B cell (primary cell): ENCODE results near the gene ANKRD23. TPM values are rescaled to one million over a fixed set of nuclear protein-coding genes. Genes with fewer than 3 reads are reported as not detected.

ENCODE experiments used
- ATAC-seq: fragments of 200-7000 bp; cut with Tn5 transposase; one replicate; pipeline ENCODE4 v1.10.0; 2021; ENCODE audit warnings: low read depth, mild to moderate bottlenecking, moderate number of reproducible peaks, moderate library complexity
- CTCF ChIA-PET: fragments of 350-600 bp; sonication (Branson Sonifier 250); formaldehyde crosslinking; loops from one replicate; lab custom pipeline; 2021; ENCODE audit warnings: antibody characterized with exemption, inconsistent platforms; lab: Charles Lee
- POLR2A ChIA-PET: fragments of 350-600 bp; sonication (Branson Sonifier 250); formaldehyde crosslinking; loops from one replicate; lab custom pipeline; 2021; ENCODE audit warnings: antibody characterized with exemption; lab: Charles Lee
- DNase-seq: peaks from one replicate; pipeline ENCODE4 v3.0.0; 2013
- H2AFZ ChIP-seq: 2 replicates; pipeline ENCODE4 v1.6.1; 2012; ENCODE audit warnings: mild to moderate bottlenecking, low read depth, low read length; ENCODE audit not compliant: insufficient read depth, poor library complexity, severe bottlenecking
- H3K27ac ChIP-seq, 2 donors: 1 replicate in 1 of 2; 2 replicates in 1 of 2; pipeline ENCODE4 v1.5.1; 2012 to 2013; ENCODE audit warnings: low read length in 2 of 2, mild to moderate bottlenecking in 2 of 2, moderate library complexity in 1 of 2
- H3K27me3 ChIP-seq, 4 experiments: fragments of 200-600 bp in 1 of 4; sonication (generic) in 1 of 4; replicated peaks in 1 of 4; 1 replicate in 2 of 4; 2 replicates in 2 of 4; pipeline versions ENCODE4 v1.6.1 to v1.7.0; 2013 to 2016; ENCODE audit warnings: low read length in 3 of 4, mild to moderate bottlenecking in 2 of 4, mixed read lengths in 1 of 4, moderate library complexity in 1 of 4; ENCODE audit not compliant: insufficient read depth in 4 of 4, control insufficient read depth in 3 of 4; ENCODE audit errors: control extremely low read depth in 1 of 4
- H3K36me3 ChIP-seq, 2 experiments: replicated peaks in 1 of 2; 1 replicate in 1 of 2; 2 replicates in 1 of 2; pipeline versions ENCODE4 v1.6.1 to v1.7.1; 2013; ENCODE audit warnings: low read length in 1 of 2; ENCODE audit not compliant: insufficient read depth in 2 of 2, control insufficient read depth in 1 of 2; ENCODE audit errors: control extremely low read depth in 1 of 2, extremely low read depth in 1 of 2
- H3K4me1 ChIP-seq, 2 donors: fragments of 200-600 bp in 1 of 2; sonication (generic) in 1 of 2; 1 replicate in 1 of 2; 2 replicates in 1 of 2; pipeline versions ENCODE4 v1.5.1 to v1.6.1; 2013 to 2017; ENCODE audit warnings: low read length in 2 of 2; ENCODE audit not compliant: control insufficient read depth in 2 of 2, insufficient read depth in 2 of 2
- H3K4me2 ChIP-seq: replicated peaks from 2 replicates; pipeline ENCODE3; 2012; ENCODE audit warnings: mild to moderate bottlenecking, low read depth, low read length; ENCODE audit not compliant: poor library complexity, severe bottlenecking
- H3K4me3 ChIP-seq, 5 experiments: fragments of 200-600 bp in 1 of 5; sonication (generic) in 1 of 5; 1 replicate in 3 of 5; 2 replicates in 2 of 5; pipeline versions ENCODE4 v1.5.1 to v1.7.0; 2011 to 2016; ENCODE audit warnings: low read length in 4 of 5, mild to moderate bottlenecking in 4 of 5, low read depth in 2 of 5, control low read depth in 1 of 5, moderate library complexity in 1 of 5; ENCODE audit not compliant: insufficient read depth in 1 of 5; ENCODE audit errors: control extremely low read depth in 1 of 5, extremely low read depth in 1 of 5
- H3K79me2 ChIP-seq: fragments of 200-600 bp; sonication (generic); one replicate; pipeline ENCODE4 v1.6.0; 2016; ENCODE audit warnings: low read length; ENCODE audit not compliant: control insufficient read depth, insufficient read depth
- H3K9ac ChIP-seq: fragments of 200-600 bp; sonication (generic); 2 replicates; pipeline ENCODE4 v1.6.1; 2017; ENCODE audit warnings: mild to moderate bottlenecking, low read length, moderate library complexity
- H3K9me3 ChIP-seq, 3 donors: one replicate each; pipeline versions ENCODE4 v1.6.1 to v1.7.1; 2013; ENCODE audit warnings: low read length in 2 of 3; ENCODE audit not compliant: control insufficient read depth in 2 of 3, insufficient read depth in 1 of 3; ENCODE audit errors: control extremely low read depth in 1 of 3
- H4K20me1 ChIP-seq: 2 replicates; pipeline ENCODE4 v1.6.0; 2012; ENCODE audit warnings: mild to moderate bottlenecking, low read length; ENCODE audit not compliant: insufficient read depth, control insufficient read depth, poor library complexity, severe bottlenecking
- H3K27ac Mint-ChIP-seq: one replicate; pipeline ENCODE4 v1.8.0; 2021; ENCODE audit warnings: mixed read lengths
- H3K27me3 Mint-ChIP-seq: one replicate; pipeline ENCODE4 v1.8.0; 2021; ENCODE audit warnings: mixed read lengths
- H3K4me1 Mint-ChIP-seq: one replicate; pipeline ENCODE4 v1.8.0; 2021; ENCODE audit warnings: mixed read lengths
- H3K4me3 Mint-ChIP-seq: one replicate; pipeline ENCODE4 v1.8.0; 2021; ENCODE audit warnings: mixed read lengths
- H3K9me3 Mint-ChIP-seq: one replicate; pipeline ENCODE4 v1.8.0; 2022; ENCODE audit warnings: mixed read lengths; ENCODE audit not compliant: insufficient read depth
- CTCF ChIP-seq: fragments of 200-600 bp; IDR thresholded peaks from one replicate; pipeline ENCODE4 v1.8.0; 2022; ENCODE audit warnings: antibody characterized with exemption, mild to moderate bottlenecking
- EZH2 ChIP-seq: IDR thresholded peaks from 2 replicates; pipeline ENCODE4 v1.6.1; 2012; ENCODE audit warnings: borderline replicate concordance, low read depth, mild to moderate bottlenecking, moderate library complexity, low read length; ENCODE audit not compliant: insufficient read depth, poor library complexity, severe bottlenecking
- WGBS: methylation state at CpG from one replicate; pipeline ENCODE4 v1.1.5; 2013; ENCODE audit warnings: missing lambda C conversion rate; ENCODE audit not compliant: insufficient coverage; 5-methylcytosine and 5-hydroxymethylcytosine counted together
- intact Hi-C: fragments of 100-400 bp; cut with micrococcal nuclease; formaldehyde crosslinking; loops from one replicate; pipeline ENCODE4 v1.10.0; 2022
- polyA plus RNA-seq: library from polyadenylated mRNA; depleted of rRNA; stranded (reverse); fragments of >200 nt; gene quantifications from 2 replicates; pipeline ENCODE4 v1.2.3, GENCODE V29; 2012
- total RNA-seq, 2 donors: library from RNA; stranded (reverse); fragments of 120-200 nt in 1 of 2; gene quantifications; 1 replicate in 1 of 2; 2 replicates in 1 of 2; pipeline versions ENCODE4 v1.2.3 to v1.2.4, GENCODE V29; 2013 to 2022

ANKRD23 gene
- total and polyA plus RNA-seq, 2 donors (not counting 1 experiment from before 2014, with no cell fraction given) = 8.8 to 11.3 TPM

DNA sequence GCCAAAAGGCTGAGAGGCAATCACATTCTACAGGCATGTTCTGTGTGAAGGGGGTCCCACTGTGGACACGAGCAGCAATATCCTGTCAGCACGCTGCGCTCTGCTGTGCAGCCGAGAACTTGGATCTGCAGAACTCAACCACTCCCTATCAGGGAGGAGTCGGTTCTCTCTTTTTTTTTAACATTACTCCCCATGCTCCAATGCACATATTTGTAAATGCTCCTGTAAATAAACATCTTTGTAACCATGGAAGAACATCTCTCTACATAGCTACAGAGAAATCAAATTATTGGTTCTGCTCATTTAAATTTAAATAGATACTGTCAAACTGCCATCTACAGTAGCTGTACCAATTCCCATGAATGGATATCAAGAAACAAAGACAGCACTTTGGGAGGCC lies 3.0 kb upstream of the ANKRD23 start:
- H3K9ac ChIP-seq = no peak overlapping the region
- DNase-seq (no peak), ATAC-seq (no peak)
- H3K4me2 ChIP-seq = no peak overlapping the region
- H3K9me3 ChIP-seq = no peaks in the 10 kb centered on the region
- H3K4me1 ChIP-seq = no peaks in the 10 kb centered on the region
- no peaks in the 10 kb centered on the region for H4K20me1 ChIP-seq
- H3K27ac ChIP-seq = no peak overlapping the region
- no peaks in the 10 kb centered on the region for H3K79me2 ChIP-seq
- Mint-ChIP-seq H3K4me3 (no peak overlapping the region), H3K27me3 (no peaks in the 10 kb centered on the region), H3K27ac (no peak overlapping the region), H3K9me3 (no peaks in the 10 kb centered on the region), H3K4me1 (peaks cover 4% of the 10 kb centered on the region)
- no peak overlapping the region for H2AFZ ChIP-seq
- intact Hi-C loops = no loop called here
- ChIA-PET POLR2A (interaction anchor here (0.6 kb wide), 1 partner anchor 10 kb away, joined by 7 read pairs; no protein-coding TSS in a partner anchor), CTCF (no interaction called here)
- 100% methylated on average over 3 of the region's 5 CpGs for WGBS
- H3K4me3 ChIP-seq = no peak overlapping the region
- TF ChIP-seq CTCF (no peak), EZH2 (no peak)
- H3K27me3 ChIP-seq = no peaks in the 10 kb centered on the region
- H3K36me3 ChIP-seq = peaks cover 0 to 36% of the 10 kb centered on the region in 2 experiments

GRCh38 chr2:96844405-96844808 lies 586 bp upstream of the ANKRD23 start:
- Mint-ChIP-seq H3K4me3 (no peak overlapping the region), H3K9me3 (no peaks in the 10 kb centered on the region), H3K27me3 (no peaks in the 10 kb centered on the region), H3K27ac (no peak overlapping the region), H3K4me1 (peaks cover 10% of the 10 kb centered on the region)
- POLR2A ChIA-PET = interaction anchor here (0.7 to 1.4 kb wide), 2 partner anchors 14 to 24 kb away, joined by 3 to 4 read pairs; partner anchors contain the start of gene ANKRD39
- WGBS = 94% methylated on average over 17 of the region's 17 CpGs
- peaks cover 4 to 9% of the 10 kb centered on the region in 2 donors for H3K4me1 ChIP-seq
- ATAC-seq (no peak), DNase-seq (no peak)
- no peak overlapping the region for H3K9ac ChIP-seq
- H3K9me3 ChIP-seq = no peaks in the 10 kb centered on the region
- no peaks in the 10 kb centered on the region for H3K27me3 ChIP-seq
- no peaks in the 10 kb centered on the region for H3K79me2 ChIP-seq
- H3K27ac ChIP-seq = no peak overlapping the region
- CTCF ChIA-PET = interaction anchor here (0.7 kb wide), 1 partner anchor 204 kb away, joined by 3 read pairs; no protein-coding TSS in a partner anchor
- intact Hi-C loops = no loop called here
- H4K20me1 ChIP-seq = no peaks in the 10 kb centered on the region
- H3K4me3 ChIP-seq = no peak overlapping the region
- TF ChIP-seq EZH2 (no peak), CTCF (no peak)
- H3K36me3 ChIP-seq = peaks cover 0 to 22% of the 10 kb centered on the region in 2 experiments
- no peak overlapping the region for H3K4me2 ChIP-seq
- H2AFZ ChIP-seq = no peak overlapping the region
